HepG2 (cell line): ENCODE measurements around the gene ELP6. TPM values are rescaled to one million over a fixed set of nuclear protein-coding genes. Genes with fewer than 3 reads are reported as not detected.

ENCODE experiments used
- KLF12 ChIP-seq: sonication (generic); formaldehyde crosslinking; IDR thresholded peaks from 2 replicates; pipeline ENCODE4 v1.4.0; 2020; ENCODE audit warnings: missing genetic modification reagents, borderline replicate concordance
- LCORL ChIP-seq, 2 experiments: fragments of 450-650 bp in 1 of 2; sonication (generic) in 1 of 2; formaldehyde crosslinking in 1 of 2; IDR thresholded peaks; 2 replicates each; pipeline versions ENCODE4 v1.5.0 to v1.6.1; 2017 to 2020; ENCODE audit warnings: antibody characterized with exemption in 1 of 2, missing genetic modification reagents in 1 of 2
- MEIS2 ChIP-seq: sonication (generic); formaldehyde crosslinking; IDR thresholded peaks from 2 replicates; pipeline ENCODE4 v1.9.0; 2021; ENCODE audit warnings: mild to moderate bottlenecking, missing genetic modification reagents
- MXI1 ChIP-seq: IDR thresholded peaks from 3 replicates; pipeline ENCODE4 v1.6.1; 2012; ENCODE audit warnings: low read depth, low read length, inconsistent platforms, borderline replicate concordance
- ZFP36L1 ChIP-seq: sonication (generic); formaldehyde crosslinking; IDR thresholded peaks from 2 replicates; pipeline ENCODE4 v1.8.0; 2022; ENCODE audit warnings: mild to moderate bottlenecking, missing genetic modification reagents, moderate library complexity
- ZFP90 ChIP-seq: sonication (generic); formaldehyde crosslinking; IDR thresholded peaks from 2 replicates; pipeline ENCODE4 v1.8.0; 2022; ENCODE audit warnings: missing genetic modification reagents, mild to moderate bottlenecking, inconsistent platforms, borderline replicate concordance
- ZMAT3 ChIP-seq: sonication (generic); formaldehyde crosslinking; conservative IDR thresholded peaks from 2 replicates; pipeline ENCODE4 v1.7.0; 2021; ENCODE audit warnings: missing genetic modification reagents
- ZNF224 ChIP-seq: sonication (generic); formaldehyde crosslinking; IDR thresholded peaks from 2 replicates; pipeline ENCODE4 v1.5.0; 2020; ENCODE audit warnings: mild to moderate bottlenecking, missing genetic modification reagents
- ZNF263 ChIP-seq: sonication (generic); formaldehyde crosslinking; IDR thresholded peaks from 2 replicates; pipeline ENCODE4 v1.4.0; 2020; ENCODE audit warnings: missing genetic modification reagents
- ZNF33A ChIP-seq: sonication (generic); formaldehyde crosslinking; IDR thresholded peaks from 2 replicates; pipeline ENCODE4 v1.5.1; 2020; ENCODE audit warnings: missing genetic modification reagents, mild to moderate bottlenecking, moderate library complexity, borderline replicate concordance
- ZNF460 ChIP-seq: sonication (generic); formaldehyde crosslinking; IDR thresholded peaks from 2 replicates; pipeline ENCODE4 v1.5.1; 2020; ENCODE audit warnings: missing genetic modification reagents, mild to moderate bottlenecking, borderline replicate concordance
- ZNF670 ChIP-seq: sonication (generic); formaldehyde crosslinking; IDR thresholded peaks from 2 replicates; pipeline ENCODE4 v1.8.0; 2022; ENCODE audit warnings: mild to moderate bottlenecking, missing genetic modification reagents, borderline replicate concordance
- ZNF891 ChIP-seq: sonication (generic); formaldehyde crosslinking; IDR thresholded peaks from 2 replicates; pipeline ENCODE4 v1.5.0; 2020; ENCODE audit warnings: mild to moderate bottlenecking, missing genetic modification reagents
- ZSCAN30 ChIP-seq: sonication (generic); formaldehyde crosslinking; IDR thresholded peaks from 2 replicates; pipeline ENCODE4 v1.5.0; 2020; ENCODE audit warnings: mild to moderate bottlenecking, missing genetic modification reagents
- polyA plus RNA-seq, 8 experiments: library from polyadenylated mRNA; depleted of rRNA in 3 of 8; stranded (reverse) in 7 of 8; unstranded in 1 of 8; fragments of >200 nt; fragmentation: Illumina TruSeq in 4 of 8; extraction: Trizol in 4 of 8; gene quantifications; 2 replicates each; pipeline versions ENCODE4 v1.2.1 to v1.2.3, GENCODE V29; 2011 to 2016; ENCODE audit warnings: low read depth in 4 of 8, missing spikeins in 1 of 8, mixed read lengths in 1 of 8; ENCODE audit not compliant: insufficient read depth in 1 of 8
- total RNA-seq, 5 experiments: library from RNA; depleted of rRNA; stranded (reverse); fragments of >200 nt; fragmentation: Illumina TruSeq; extraction: Trizol; gene quantifications; 2 replicates each; pipeline ENCODE4 v1.2.3, GENCODE V29; 2016; ENCODE audit warnings: low read depth in 1 of 5
- TF ChIP-seq, protein P1 (sequence below): sonication (generic); formaldehyde crosslinking; conservative IDR thresholded peaks from 2 replicates; pipeline ENCODE4 v1.4.0; 2020; ENCODE audit warnings: missing genetic modification reagents
- TF ChIP-seq, protein P2 (sequence below): sonication (generic); formaldehyde crosslinking; IDR thresholded peaks from 2 replicates; pipeline ENCODE4 v1.9.0; 2021; ENCODE audit warnings: mild to moderate bottlenecking, missing genetic modification reagents
- TF ChIP-seq, protein P3 (sequence below): sonication (generic); formaldehyde crosslinking; IDR thresholded peaks from 2 replicates; pipeline ENCODE4 v1.9.0; 2021; ENCODE audit warnings: missing genetic modification reagents, borderline replicate concordance
- TF ChIP-seq, protein P4 (sequence below): fragments of 450-650 bp; IDR thresholded peaks from 2 replicates; pipeline ENCODE4 v1.6.1; 2016

Gene ELP6
- total and polyA plus RNA-seq, 2 of the 13 experiments (the other 11 are each of a cell fraction or from before 2014, with no cell fraction given), result 45.0 to 49.3 TPM

DNA sequence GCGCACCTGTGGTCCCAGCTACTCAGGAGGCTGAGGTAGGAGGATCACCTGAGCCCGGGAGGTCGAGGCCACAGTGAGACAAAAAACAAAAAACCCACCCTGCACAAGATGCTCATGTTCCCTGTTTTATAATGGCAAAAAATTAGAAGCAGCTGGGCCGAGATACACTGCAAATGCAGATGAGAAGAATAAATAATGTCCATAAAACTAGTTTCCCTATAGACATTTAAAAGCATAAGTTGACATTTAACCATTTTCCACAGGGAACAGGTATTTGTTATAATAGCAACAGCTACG lies 37.2 kb downstream of the ELP6 start (continued):
- TF ChIP-seq, protein P1, sequence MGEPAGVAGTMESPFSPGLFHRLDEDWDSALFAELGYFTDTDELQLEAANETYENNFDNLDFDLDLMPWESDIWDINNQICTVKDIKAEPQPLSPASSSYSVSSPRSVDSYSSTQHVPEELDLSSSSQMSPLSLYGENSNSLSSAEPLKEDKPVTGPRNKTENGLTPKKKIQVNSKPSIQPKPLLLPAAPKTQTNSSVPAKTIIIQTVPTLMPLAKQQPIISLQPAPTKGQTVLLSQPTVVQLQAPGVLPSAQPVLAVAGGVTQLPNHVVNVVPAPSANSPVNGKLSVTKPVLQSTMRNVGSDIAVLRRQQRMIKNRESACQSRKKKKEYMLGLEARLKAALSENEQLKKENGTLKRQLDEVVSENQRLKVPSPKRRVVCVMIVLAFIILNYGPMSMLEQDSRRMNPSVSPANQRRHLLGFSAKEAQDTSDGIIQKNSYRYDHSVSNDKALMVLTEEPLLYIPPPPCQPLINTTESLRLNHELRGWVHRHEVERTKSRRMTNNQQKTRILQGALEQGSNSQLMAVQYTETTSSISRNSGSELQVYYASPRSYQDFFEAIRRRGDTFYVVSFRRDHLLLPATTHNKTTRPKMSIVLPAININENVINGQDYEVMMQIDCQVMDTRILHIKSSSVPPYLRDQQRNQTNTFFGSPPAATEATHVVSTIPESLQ (CRISPR knock-in tag), result no peak
- TF ChIP-seq ZNF891 (CRISPR knock-in tag), result 0 out of 2 replicates have a peak, but pooled peaks have one; percentile 6
- no peak for TF ChIP-seq ZFP36L1 (CRISPR knock-in tag)
- no peak for TF ChIP-seq MEIS2 (CRISPR knock-in tag)
- peak; percentile 99; the same call in 1 of the 2 replicates for TF ChIP-seq ZNF460 (CRISPR knock-in tag)
- TF ChIP-seq ZNF33A (CRISPR knock-in tag), result peak; percentile 54; the same call in 1 of the 2 replicates
- TF ChIP-seq, protein P2, sequence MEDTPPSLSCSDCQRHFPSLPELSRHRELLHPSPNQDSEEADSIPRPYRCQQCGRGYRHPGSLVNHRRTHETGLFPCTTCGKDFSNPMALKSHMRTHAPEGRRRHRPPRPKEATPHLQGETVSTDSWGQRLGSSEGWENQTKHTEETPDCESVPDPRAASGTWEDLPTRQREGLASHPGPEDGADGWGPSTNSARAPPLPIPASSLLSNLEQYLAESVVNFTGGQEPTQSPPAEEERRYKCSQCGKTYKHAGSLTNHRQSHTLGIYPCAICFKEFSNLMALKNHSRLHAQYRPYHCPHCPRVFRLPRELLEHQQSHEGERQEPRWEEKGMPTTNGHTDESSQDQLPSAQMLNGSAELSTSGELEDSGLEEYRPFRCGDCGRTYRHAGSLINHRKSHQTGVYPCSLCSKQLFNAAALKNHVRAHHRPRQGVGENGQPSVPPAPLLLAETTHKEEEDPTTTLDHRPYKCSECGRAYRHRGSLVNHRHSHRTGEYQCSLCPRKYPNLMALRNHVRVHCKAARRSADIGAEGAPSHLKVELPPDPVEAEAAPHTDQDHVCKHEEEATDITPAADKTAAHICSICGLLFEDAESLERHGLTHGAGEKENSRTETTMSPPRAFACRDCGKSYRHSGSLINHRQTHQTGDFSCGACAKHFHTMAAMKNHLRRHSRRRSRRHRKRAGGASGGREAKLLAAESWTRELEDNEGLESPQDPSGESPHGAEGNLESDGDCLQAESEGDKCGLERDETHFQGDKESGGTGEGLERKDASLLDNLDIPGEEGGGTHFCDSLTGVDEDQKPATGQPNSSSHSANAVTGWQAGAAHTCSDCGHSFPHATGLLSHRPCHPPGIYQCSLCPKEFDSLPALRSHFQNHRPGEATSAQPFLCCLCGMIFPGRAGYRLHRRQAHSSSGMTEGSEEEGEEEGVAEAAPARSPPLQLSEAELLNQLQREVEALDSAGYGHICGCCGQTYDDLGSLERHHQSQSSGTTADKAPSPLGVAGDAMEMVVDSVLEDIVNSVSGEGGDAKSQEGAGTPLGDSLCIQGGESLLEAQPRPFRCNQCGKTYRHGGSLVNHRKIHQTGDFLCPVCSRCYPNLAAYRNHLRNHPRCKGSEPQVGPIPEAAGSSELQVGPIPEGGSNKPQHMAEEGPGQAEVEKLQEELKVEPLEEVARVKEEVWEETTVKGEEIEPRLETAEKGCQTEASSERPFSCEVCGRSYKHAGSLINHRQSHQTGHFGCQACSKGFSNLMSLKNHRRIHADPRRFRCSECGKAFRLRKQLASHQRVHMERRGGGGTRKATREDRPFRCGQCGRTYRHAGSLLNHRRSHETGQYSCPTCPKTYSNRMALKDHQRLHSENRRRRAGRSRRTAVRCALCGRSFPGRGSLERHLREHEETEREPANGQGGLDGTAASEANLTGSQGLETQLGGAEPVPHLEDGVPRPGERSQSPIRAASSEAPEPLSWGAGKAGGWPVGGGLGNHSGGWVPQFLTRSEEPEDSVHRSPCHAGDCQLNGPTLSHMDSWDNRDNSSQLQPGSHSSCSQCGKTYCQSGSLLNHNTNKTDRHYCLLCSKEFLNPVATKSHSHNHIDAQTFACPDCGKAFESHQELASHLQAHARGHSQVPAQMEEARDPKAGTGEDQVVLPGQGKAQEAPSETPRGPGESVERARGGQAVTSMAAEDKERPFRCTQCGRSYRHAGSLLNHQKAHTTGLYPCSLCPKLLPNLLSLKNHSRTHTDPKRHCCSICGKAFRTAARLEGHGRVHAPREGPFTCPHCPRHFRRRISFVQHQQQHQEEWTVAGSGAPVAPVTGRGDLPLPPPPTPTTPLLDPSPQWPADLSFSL (CRISPR knock-in tag), result 0 out of 2 replicates have a peak, but pooled peaks have one; percentile 23
- no peak for TF ChIP-seq KLF12 (CRISPR knock-in tag)
- TF ChIP-seq ZNF224 (CRISPR knock-in tag), result 0 out of 2 replicates have a peak, but pooled peaks have one; percentile 11
- no peak for TF ChIP-seq ZSCAN30
- TF ChIP-seq, protein P3, sequence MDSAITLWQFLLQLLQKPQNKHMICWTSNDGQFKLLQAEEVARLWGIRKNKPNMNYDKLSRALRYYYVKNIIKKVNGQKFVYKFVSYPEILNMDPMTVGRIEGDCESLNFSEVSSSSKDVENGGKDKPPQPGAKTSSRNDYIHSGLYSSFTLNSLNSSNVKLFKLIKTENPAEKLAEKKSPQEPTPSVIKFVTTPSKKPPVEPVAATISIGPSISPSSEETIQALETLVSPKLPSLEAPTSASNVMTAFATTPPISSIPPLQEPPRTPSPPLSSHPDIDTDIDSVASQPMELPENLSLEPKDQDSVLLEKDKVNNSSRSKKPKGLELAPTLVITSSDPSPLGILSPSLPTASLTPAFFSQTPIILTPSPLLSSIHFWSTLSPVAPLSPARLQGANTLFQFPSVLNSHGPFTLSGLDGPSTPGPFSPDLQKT (CRISPR knock-in tag), result no peak
- TF ChIP-seq MXI1, result no peak
- 0 out of 2 replicates have a peak, but pooled peaks have one; percentile 46 for TF ChIP-seq ZNF670
- TF ChIP-seq ZMAT3 (CRISPR knock-in tag), result 0 out of 2 replicates have a peak, but pooled peaks have one; percentile 68
- TF ChIP-seq ZFP90, result no peak
- TF ChIP-seq ZNF263 (CRISPR knock-in tag), result no peak
- TF ChIP-seq, protein P4, sequence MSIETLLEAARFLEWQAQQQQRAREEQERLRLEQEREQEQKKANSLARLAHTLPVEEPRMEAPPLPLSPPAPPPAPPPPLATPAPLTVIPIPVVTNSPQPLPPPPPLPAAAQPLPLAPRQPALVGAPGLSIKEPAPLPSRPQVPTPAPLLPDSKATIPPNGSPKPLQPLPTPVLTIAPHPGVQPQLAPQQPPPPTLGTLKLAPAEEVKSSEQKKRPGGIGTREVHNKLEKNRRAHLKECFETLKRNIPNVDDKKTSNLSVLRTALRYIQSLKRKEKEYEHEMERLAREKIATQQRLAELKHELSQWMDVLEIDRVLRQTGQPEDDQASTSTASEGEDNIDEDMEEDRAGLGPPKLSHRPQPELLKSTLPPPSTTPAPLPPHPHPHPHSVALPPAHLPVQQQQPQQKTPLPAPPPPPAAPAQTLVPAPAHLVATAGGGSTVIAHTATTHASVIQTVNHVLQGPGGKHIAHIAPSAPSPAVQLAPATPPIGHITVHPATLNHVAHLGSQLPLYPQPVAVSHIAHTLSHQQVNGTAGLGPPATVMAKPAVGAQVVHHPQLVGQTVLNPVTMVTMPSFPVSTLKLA, result no peak
- no peak for TF ChIP-seq LCORL (IDR thresholded peaks at IDR 0.05)
- TF ChIP-seq LCORL (CRISPR knock-in tag; IDR thresholded peaks at IDR 0.05), result no peak
